ENCODE results near the gene RNF182. TPM values are rescaled to one million over a fixed set of nuclear protein-coding genes. Genes with fewer than 3 reads are reported as not detected.

Gene RNF182
- total and polyA plus RNA-seq, 7 donors = 0.01 to 0.09 (median 0.04) TPM; not detected in 3

GRCh38 chr6:13910443-13910842 lies 14.3 kb upstream of the RNF182 start:
- TF ChIP-seq, protein P1, sequence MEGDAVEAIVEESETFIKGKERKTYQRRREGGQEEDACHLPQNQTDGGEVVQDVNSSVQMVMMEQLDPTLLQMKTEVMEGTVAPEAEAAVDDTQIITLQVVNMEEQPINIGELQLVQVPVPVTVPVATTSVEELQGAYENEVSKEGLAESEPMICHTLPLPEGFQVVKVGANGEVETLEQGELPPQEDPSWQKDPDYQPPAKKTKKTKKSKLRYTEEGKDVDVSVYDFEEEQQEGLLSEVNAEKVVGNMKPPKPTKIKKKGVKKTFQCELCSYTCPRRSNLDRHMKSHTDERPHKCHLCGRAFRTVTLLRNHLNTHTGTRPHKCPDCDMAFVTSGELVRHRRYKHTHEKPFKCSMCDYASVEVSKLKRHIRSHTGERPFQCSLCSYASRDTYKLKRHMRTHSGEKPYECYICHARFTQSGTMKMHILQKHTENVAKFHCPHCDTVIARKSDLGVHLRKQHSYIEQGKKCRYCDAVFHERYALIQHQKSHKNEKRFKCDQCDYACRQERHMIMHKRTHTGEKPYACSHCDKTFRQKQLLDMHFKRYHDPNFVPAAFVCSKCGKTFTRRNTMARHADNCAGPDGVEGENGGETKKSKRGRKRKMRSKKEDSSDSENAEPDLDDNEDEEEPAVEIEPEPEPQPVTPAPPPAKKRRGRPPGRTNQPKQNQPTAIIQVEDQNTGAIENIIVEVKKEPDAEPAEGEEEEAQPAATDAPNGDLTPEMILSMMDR (IDR thresholded peaks at IDR 0.05) = no peak
- H3K27me3 ChIP-seq (ENCODE audit: insufficient read depth in 3 of 3, low read length in 2 of 3) = peaks cover 0 to 4% (median 3%) of the 10 kb centered on the region in 3 donors
- no peaks in the 10 kb centered on the region for H3K4me1 ChIP-seq
- ATAC-seq (no peak), DNase-seq (no peak)
- H3K27ac ChIP-seq = no peak overlapping the region
- no peaks in the 10 kb centered on the region for H3K36me3 ChIP-seq (ENCODE audit: insufficient read depth in 1 of 2, low read depth in 1 of 2)
- 91 to 95% (median 93%) methylated on average over 2 of the region's 2 CpGs for WGBS, 3 donors
- no peaks in the 10 kb centered on the region for H3K9me3 ChIP-seq
- intact Hi-C loops (cut with DNase I) = no loop called here
- no peak overlapping the region for H3K4me3 ChIP-seq

DNA sequence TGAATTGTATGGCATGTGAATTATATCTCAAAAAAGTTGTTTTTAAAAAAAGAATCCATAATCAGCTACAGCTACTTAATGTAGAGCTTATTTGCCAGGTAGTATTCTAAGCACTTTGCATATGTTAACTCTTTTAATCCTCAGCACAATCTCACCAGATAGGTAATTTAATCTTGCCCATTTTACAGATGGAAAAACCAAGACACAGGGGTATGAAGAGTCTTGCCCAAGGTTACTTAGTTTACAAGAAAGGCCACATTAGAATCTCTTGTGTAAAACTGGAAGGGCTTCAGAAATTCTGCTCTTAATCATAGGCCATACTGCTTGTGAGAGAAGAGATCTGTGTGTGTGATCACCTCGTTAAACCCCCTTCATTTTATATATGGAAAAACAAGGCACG lies 13.4 kb upstream of the RNF182 start:
- H3K27me3 ChIP-seq (ENCODE audit: insufficient read depth in 3 of 3, low read length in 2 of 3) = peaks cover 0 to 4% (median 3%) of the 10 kb centered on the region in 3 donors
- no peaks in the 10 kb centered on the region for H3K36me3 ChIP-seq (ENCODE audit: insufficient read depth in 1 of 2, low read depth in 1 of 2)
- intact Hi-C loops (cut with DNase I) = no loop called here
- H3K27ac ChIP-seq = no peak overlapping the region
- no peak overlapping the region for H3K4me3 ChIP-seq
- peaks cover 3% of the 10 kb centered on the region for H3K4me1 ChIP-seq
- 78 to 84% (median 82%) methylated on average over 2 of the region's 2 CpGs for WGBS, 3 donors
- H3K9me3 ChIP-seq = no peaks in the 10 kb centered on the region
- no peak for ATAC-seq
- TF ChIP-seq, protein P1 (IDR thresholded peaks at IDR 0.05) = no peak
- DNase-seq = no peak

DNA sequence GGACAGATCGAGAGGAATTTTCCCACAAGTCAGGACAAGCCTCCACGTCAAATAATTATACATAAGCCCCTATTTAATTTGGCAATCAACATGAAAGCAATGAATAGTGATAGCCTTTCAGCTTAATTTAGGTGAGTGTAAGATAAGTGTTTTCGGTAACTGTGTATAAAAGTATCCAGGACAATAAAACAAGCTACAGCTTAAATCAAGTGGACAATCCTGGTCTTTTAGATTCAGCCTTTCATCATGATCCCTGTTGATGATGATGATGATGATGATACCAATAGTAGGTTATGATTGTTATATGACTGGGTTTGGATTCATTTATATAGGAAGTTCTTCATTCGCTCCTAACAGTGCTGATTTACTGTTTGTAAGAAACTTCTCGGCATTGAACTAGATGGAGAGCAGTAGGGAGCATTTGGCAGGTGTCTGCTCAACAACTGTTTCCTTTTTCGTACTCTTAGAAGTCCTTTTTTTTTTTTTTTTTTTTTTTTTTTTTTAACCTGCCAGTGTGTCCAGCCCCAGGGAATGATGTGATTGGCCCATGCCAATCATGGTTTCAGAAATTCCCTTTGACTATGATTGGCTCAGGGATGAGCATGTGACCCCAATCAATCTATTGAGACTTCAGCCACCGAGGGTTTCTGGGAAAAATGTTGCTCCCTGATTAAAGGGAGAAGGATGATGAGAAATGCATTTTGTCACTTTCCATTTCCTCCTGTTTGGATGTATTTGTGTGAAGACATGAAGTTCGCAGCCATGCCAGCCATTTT lies 11.3 kb upstream of the RNF182 start:
- 78 to 80% (median 79%) methylated on average over 8 of the region's 8 CpGs for WGBS, 3 donors
- peaks cover 0 to 4% (median 3%) of the 10 kb centered on the region in 3 donors for H3K27me3 ChIP-seq (ENCODE audit: insufficient read depth in 3 of 3, low read length in 2 of 3)
- ATAC-seq (no peak), DNase-seq (no peak)
- TF ChIP-seq, protein P1 (IDR thresholded peaks at IDR 0.05) = no peak
- no peaks in the 10 kb centered on the region for H3K9me3 ChIP-seq
- no peak overlapping the region for H3K4me3 ChIP-seq
- H3K4me1 ChIP-seq = peaks cover 7% of the 10 kb centered on the region
- intact Hi-C loops (cut with DNase I) = no loop called here
- no peaks in the 10 kb centered on the region for H3K36me3 ChIP-seq (ENCODE audit: insufficient read depth in 1 of 2, low read depth in 1 of 2)
- no peak overlapping the region for H3K27ac ChIP-seq

GRCh38 chr6:13914351-13914750 lies 10.4 kb upstream of the RNF182 start:
- 28 to 72% (median 70%) methylated on average over 2 of the region's 2 CpGs for WGBS, 3 donors
- Histone ChIP-seq H3K4me3 (no peak overlapping the region), H3K4me1 (peaks cover 7% of the 10 kb centered on the region), H3K27ac (no peak overlapping the region), H3K36me3 (ENCODE audit: insufficient read depth in 1 of 2, low read depth in 1 of 2) (no peaks in the 10 kb centered on the region), H3K27me3 (ENCODE audit: insufficient read depth in 3 of 3, low read length in 2 of 3) (peaks cover 0 to 4% (median 3%) of the 10 kb centered on the region in 3 donors), H3K9me3 (no peaks in the 10 kb centered on the region)
- TF ChIP-seq, protein P1 (IDR thresholded peaks at IDR 0.05) = no peak
- no peak for ATAC-seq
- DNase-seq = no peak
- intact Hi-C loops (cut with DNase I) = no loop called here

All from psoas muscle (tissue), 8 donors.